Body of pancreas (tissue), 4 donors: ENCODE results near the gene NRIP3.

Source experiments
- POLR2A ChIP-seq, 3 donors: fragments of 450-650 bp; IDR thresholded peaks; one replicate each; pipeline ENCODE4 v1.6.1; 2016; ENCODE audit warnings: antibody characterized with exemption in 3 of 3, mild to moderate bottlenecking in 2 of 3
- TF ChIP-seq, protein P1 (sequence below), 7 experiments: fragments of 450-650 bp in 4 of 7; fragments of 200-600 bp in 3 of 7; sonication (generic) in 3 of 7; IDR thresholded peaks; one replicate each; pipeline ENCODE4 v1.5.1; 2016 to 2019; ENCODE audit warnings: antibody characterized with exemption in 7 of 7

DNA sequence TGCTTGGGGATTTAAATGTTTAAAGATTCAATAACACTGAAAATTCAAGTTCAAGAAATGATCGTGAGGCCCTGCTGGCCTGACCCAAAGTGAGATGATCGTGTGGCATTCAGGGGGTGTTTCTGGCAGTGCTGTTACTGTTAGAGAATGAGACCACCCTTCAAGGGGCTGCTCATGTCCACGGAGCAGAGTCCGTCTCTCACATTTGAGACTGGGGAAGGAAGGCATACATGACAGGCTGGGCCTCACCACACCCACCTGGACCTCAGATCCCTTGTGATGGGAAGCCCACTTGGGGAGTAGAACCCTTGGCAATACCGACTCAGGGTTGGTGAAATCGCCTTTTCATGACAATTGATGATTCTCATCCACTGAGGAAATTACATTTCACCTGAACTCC lies 16.1 kb upstream of the NRIP3 start:
- TF ChIP-seq, protein P1, sequence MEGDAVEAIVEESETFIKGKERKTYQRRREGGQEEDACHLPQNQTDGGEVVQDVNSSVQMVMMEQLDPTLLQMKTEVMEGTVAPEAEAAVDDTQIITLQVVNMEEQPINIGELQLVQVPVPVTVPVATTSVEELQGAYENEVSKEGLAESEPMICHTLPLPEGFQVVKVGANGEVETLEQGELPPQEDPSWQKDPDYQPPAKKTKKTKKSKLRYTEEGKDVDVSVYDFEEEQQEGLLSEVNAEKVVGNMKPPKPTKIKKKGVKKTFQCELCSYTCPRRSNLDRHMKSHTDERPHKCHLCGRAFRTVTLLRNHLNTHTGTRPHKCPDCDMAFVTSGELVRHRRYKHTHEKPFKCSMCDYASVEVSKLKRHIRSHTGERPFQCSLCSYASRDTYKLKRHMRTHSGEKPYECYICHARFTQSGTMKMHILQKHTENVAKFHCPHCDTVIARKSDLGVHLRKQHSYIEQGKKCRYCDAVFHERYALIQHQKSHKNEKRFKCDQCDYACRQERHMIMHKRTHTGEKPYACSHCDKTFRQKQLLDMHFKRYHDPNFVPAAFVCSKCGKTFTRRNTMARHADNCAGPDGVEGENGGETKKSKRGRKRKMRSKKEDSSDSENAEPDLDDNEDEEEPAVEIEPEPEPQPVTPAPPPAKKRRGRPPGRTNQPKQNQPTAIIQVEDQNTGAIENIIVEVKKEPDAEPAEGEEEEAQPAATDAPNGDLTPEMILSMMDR (IDR thresholded peaks at IDR 0.05): no peak
- no peak for TF ChIP-seq POLR2A (IDR thresholded peaks at IDR 0.05)
